Fibroblast of mammary gland (primary cell): ENCODE data around the gene IGFBP6.
A peak's percentile ranks its signal among the peaks of the same experiment; 100 is the strongest.

Experiments used
- DNase-seq: peaks from one replicate; pipeline ENCODE4 v3.0.0-alpha.2; 2010; ENCODE audit warnings: low read depth
- H3K4me3 ChIP-seq: 2 replicates; pipeline ENCODE4 v1.5.1; 2011; ENCODE audit warnings: low read depth, mild to moderate bottlenecking, low read length, moderate library complexity; ENCODE audit not compliant: control insufficient read depth
- TF ChIP-seq, protein P1 (sequence below): conservative IDR thresholded peaks from 2 replicates; pipeline ENCODE4 v1.5.1; 2011; ENCODE audit warnings: low read depth, low read length, inconsistent platforms; ENCODE audit not compliant: control insufficient read depth, insufficient read depth

Gene IGFBP6

GRCh38 chr12:53079226-53080117, 18.0 kb upstream of the IGFBP6 start, which contains the start of gene SPRYD3:
SPRYD3 (minus strand) TSS chr12:53079390; CDS start chr12:53079333, 57 bp downstream.
- TF ChIP-seq, protein P1, sequence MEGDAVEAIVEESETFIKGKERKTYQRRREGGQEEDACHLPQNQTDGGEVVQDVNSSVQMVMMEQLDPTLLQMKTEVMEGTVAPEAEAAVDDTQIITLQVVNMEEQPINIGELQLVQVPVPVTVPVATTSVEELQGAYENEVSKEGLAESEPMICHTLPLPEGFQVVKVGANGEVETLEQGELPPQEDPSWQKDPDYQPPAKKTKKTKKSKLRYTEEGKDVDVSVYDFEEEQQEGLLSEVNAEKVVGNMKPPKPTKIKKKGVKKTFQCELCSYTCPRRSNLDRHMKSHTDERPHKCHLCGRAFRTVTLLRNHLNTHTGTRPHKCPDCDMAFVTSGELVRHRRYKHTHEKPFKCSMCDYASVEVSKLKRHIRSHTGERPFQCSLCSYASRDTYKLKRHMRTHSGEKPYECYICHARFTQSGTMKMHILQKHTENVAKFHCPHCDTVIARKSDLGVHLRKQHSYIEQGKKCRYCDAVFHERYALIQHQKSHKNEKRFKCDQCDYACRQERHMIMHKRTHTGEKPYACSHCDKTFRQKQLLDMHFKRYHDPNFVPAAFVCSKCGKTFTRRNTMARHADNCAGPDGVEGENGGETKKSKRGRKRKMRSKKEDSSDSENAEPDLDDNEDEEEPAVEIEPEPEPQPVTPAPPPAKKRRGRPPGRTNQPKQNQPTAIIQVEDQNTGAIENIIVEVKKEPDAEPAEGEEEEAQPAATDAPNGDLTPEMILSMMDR, result no peak
- peak; percentile 94 for DNase-seq
- peak within 1 kb of the TSS; percentile 66 for H3K4me3 ChIP-seq

DNA sequence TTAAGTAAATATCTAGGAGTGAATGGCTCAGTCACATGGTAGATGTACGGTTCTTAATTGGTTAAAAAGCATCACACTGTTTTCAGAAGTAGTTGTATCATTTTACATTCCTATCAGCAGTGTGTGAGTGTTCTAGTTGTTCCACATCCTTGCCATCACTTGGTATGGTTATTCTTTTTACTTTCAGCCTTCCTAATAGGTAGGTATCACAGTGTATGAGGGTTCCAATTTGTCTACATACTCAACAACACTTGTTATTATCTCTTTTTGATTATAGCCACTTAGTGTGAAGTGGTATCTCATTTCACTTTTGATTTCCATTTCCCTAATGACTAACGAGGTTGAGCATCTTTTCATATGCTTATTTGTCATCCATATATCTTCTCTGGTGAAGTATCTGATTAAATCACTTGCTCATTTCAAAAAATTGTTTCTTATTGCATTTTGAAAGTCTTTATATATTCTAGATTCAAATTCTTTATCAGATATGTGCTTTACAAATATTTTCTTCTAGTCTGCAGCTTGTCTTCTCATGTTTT, 14.8 kb upstream of the IGFBP6 start:
- no peak for DNase-seq
- no peak overlapping the region for H3K4me3 ChIP-seq
- TF ChIP-seq, protein P1, result no peak

DNA sequence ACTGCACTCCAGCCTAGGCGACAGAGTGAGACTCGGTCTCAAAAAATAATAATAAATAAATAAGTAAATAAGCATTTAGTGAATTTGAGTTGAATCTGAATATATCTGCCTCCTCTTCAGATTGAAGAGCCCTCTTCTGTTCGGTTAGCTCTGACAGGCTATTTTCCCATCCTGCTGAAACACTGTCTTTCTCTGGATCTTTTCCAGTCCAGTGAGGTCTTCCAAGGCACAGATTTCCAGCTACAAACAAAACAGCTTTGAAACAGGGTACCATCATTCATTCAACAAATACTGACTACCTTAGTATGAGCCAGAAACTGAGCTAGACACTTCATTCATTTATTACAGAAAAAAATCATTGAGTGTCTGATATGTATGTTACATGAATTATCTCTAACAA, 11.1 kb upstream of the IGFBP6 start:
- DNase-seq, result no peak
- no peak overlapping the region for H3K4me3 ChIP-seq
- TF ChIP-seq, protein P1, result no peak

DNA sequence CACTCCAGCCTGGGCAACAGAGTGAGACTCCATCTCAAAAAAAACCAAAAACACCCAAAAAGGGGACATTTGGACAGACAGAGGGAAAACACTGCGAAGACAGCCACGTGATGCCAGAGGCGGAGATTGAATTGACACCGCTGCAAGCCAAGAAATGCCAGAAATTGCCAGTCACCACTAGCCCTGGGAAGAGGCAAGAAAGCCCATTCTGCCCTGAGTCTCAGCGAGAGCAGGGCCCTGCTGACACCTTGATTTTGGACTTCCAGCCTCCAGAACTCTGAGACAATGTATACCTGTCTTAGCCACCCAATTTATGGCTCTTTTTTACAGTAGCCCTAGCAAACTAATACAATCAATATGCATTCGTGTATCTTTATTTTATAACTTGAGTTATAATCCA, 7.4 kb upstream of the IGFBP6 start:
- TF ChIP-seq, protein P1, result no peak
- no peak for DNase-seq
- H3K4me3 ChIP-seq, result no peak overlapping the region

DNA sequence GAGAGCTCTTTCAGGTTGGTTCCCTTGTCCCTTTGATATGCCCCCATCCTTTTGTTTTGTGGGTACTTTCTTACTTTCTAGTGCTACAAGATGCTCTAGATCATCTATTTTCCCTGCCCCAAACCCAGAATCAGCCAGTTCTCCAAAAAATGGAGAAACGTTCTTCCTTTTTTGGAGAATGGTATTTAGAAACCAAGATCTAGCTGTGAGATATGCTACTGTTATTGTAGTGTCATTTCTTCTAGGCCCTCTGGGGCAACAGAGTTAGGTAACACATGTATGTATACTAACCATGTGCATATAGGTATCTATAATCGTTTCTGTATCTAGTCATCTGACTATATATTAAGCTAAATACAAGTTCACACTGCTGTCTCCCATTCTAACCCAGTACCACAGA, 6.9 kb upstream of the IGFBP6 start:
- TF ChIP-seq, protein P1, result no peak
- no peak overlapping the region for H3K4me3 ChIP-seq

GRCh38 chr12:53091756-53092155, 5.7 kb upstream of the IGFBP6 start:
- no peak for DNase-seq
- H3K4me3 ChIP-seq, result no peak overlapping the region
- TF ChIP-seq, protein P1, result no peak

More for the DNA sequence above, 6.9 kb upstream of the IGFBP6 start:
- DNase-seq, result no peak
